Heart left ventricle (tissue), 16 donors: ENCODE measurements around the gene TRIML2. TPM values are rescaled to one million over a fixed set of nuclear protein-coding genes. Genes with fewer than 3 reads are reported as not detected.

Experiments
- ATAC-seq, 4 donors: fragments of 200-7000 bp; cut with Tn5 transposase; one replicate each; pipeline ENCODE4 v1.9.1; 2020 to 2022; ENCODE audit warnings: moderate library complexity in 4 of 4, mild to moderate bottlenecking in 3 of 4, moderate number of reproducible peaks in 1 of 4
- DNase-seq, 5 donors: peaks; one replicate each; pipeline ENCODE4 v3.0.0-alpha.2; 2020
- H3K27ac ChIP-seq, 12 donors: fragments of 200-600 bp; sonication (generic) in 4 of 12; one replicate each; pipeline versions ENCODE4 v1.5.0 to v1.8.0; 2016 to 2022; ENCODE audit warnings: mild to moderate bottlenecking in 2 of 12
- H3K27me3 ChIP-seq, 9 donors: fragments of 200-600 bp; sonication (generic) in 2 of 9; one replicate each; pipeline versions ENCODE4 v1.5.1 to v1.8.0; 2016 to 2022; ENCODE audit warnings: mild to moderate bottlenecking in 3 of 9
- H3K36me3 ChIP-seq, 9 donors: fragments of 200-600 bp; sonication (generic) in 2 of 9; one replicate each; pipeline versions ENCODE4 v1.5.0 to v1.8.0; 2018 to 2022; ENCODE audit warnings: mild to moderate bottlenecking in 2 of 9
- H3K4me1 ChIP-seq, 12 donors: fragments of 200-600 bp; sonication (generic) in 4 of 12; one replicate each; pipeline versions ENCODE4 v1.5.0 to v1.8.0; 2016 to 2022; ENCODE audit warnings: mild to moderate bottlenecking in 3 of 12
- H3K4me3 ChIP-seq, 12 donors: fragments of 200-600 bp; sonication (generic) in 4 of 12; one replicate each; pipeline versions ENCODE4 v1.5.0 to v1.8.0; 2017 to 2022; ENCODE audit warnings: mild to moderate bottlenecking in 9 of 12, moderate library complexity in 4 of 12
- H3K9me3 ChIP-seq, 12 donors: fragments of 200-600 bp; sonication (generic) in 4 of 12; one replicate each; pipeline versions ENCODE4 v1.5.0 to v1.8.0; 2016 to 2022; ENCODE audit warnings: mild to moderate bottlenecking in 1 of 12
- CTCF ChIP-seq, 12 donors: fragments of 200-600 bp; sonication (generic) in 4 of 12; IDR thresholded peaks; one replicate each; pipeline versions ENCODE4 v1.5.0 to v1.8.0; 2018 to 2022; ENCODE audit warnings: antibody characterized with exemption in 12 of 12, mild to moderate bottlenecking in 5 of 12
- POLR2A ChIP-seq, 2 donors: fragments of 450-650 bp; IDR thresholded peaks; one replicate each; pipeline ENCODE4 v1.6.1; 2017; ENCODE audit warnings: antibody characterized with exemption in 2 of 2, mild to moderate bottlenecking in 2 of 2, moderate library complexity in 2 of 2
- WGBS, 4 donors: extraction: QIAGEN DNeasy Blood & Tissue Kit in 2 of 4; methylation state at CpG; one replicate each; pipeline versions ENCODE4 v1.1.5 to v1.1.7; 2013 to 2018; 5-methylcytosine and 5-hydroxymethylcytosine counted together
- intact Hi-C, 10 donors: fragments of 100-400 bp; cut with DNase I; formaldehyde crosslinking; loops; one replicate each; pipeline versions ENCODE4 v1.11.1 to v1.14.2; 2022
- polyA plus RNA-seq, 2 donors: library from polyadenylated mRNA; stranded (reverse); fragments of 200-250 nt; gene quantifications; one replicate each; pipeline ENCODE4 v1.2.3, GENCODE V29; 2013
- total RNA-seq, 9 donors: library from RNA; depleted of rRNA in 2 of 9; stranded (reverse); fragments of >200 nt in 2 of 9; fragmentation: NEBNext Ultra II Directional in 3 of 9; extraction: Animal tissue kit (Norgen Biotek cat#: 25700) in 3 of 9; gene quantifications; one replicate each; pipeline versions ENCODE4 v1.1.0 to v1.2.4, GENCODE V29; 2016 to 2023
- donor health status: ischemic (EF 13 %, LVEDD 7.1; RV severe dilation, severe dysfunction).
- donor health status: healthy with polysubstance abuse.
- donor health status: DM: no; HTN: yes; CAD: no.
- donor health status: DM: no; HTN: no; CAD: no.
- donor health status: ischemic (EF 25% LVEDD 6.9; RV normal size, moderate dysfunction).
- donor health status: ischemic (EF 25% LVEDD 5.7; RV mildly dilated, moderate dysfunction).
- donor health status: healthy.
- donor health status: DM: yes; HTN: yes; CAD: no.
- donor health status: ischemic (EF 35%, LVEDD 5.7; RV mildly dilated, moderate dysfunction).
- donor health status: nonischemic (EF 11% LVEDD 7.7; RV severe dilation, severe dysfunction).
- donor health status: DM: yes; HTN: yes; CAD: no.
- donor health status: PGD.
- donor health status: ischemic (EF 29% LVEDD 5.4; RV normal size, mild dysfunction).
- donor health status: nonischemic (EF 23%, LVEDD 6.1; RV moderate dilation, normal function).

TRIML2 gene
- total and polyA plus RNA-seq, 11 donors, result not detected

GRCh38 chr4:188107931-188108843 lies 1.2 kb downstream of the TRIML2 start:
- 43 to 57% (median 48%) methylated on average over 10 of the region's 10 CpGs for WGBS, 4 donors
- Histone ChIP-seq H3K4me1 (no peaks in the 10 kb centered on the region), H3K27me3 (peaks cover 0 to 6% (median 0%) of the 10 kb centered on the region in 9 donors), H3K4me3 (no peak overlapping the region), H3K36me3 (no peaks in the 10 kb centered on the region), H3K27ac (no peak overlapping the region), H3K9me3 (peaks cover 0 to 16% (median 0%) of the 10 kb centered on the region in 12 donors)
- intact Hi-C loops, result no loop called here
- DNase-seq, result no peak
- TF ChIP-seq CTCF (IDR thresholded peaks at IDR 0.05) (no peak), POLR2A (IDR thresholded peaks at IDR 0.05) (no peak)
- no peak for ATAC-seq

GRCh38 chr4:188106454-188106853 lies 2.9 kb downstream of the TRIML2 start:
- 97 to 98% (median 97%) methylated on average over 30 to 40 of the region's 40 CpGs for WGBS, 4 donors
- Histone ChIP-seq H3K27me3 (peaks cover 0 to 6% (median 0%) of the 10 kb centered on the region in 9 donors), H3K9me3 (peaks cover 0 to 16% (median 0%) of the 10 kb centered on the region in 12 donors), H3K36me3 (no peaks in the 10 kb centered on the region), H3K27ac (no peak overlapping the region), H3K4me1 (no peaks in the 10 kb centered on the region), H3K4me3 (no peak overlapping the region)
- TF ChIP-seq POLR2A (IDR thresholded peaks at IDR 0.05), result no peak
- TF ChIP-seq CTCF (IDR thresholded peaks at IDR 0.05), result no peak
- intact Hi-C loops, result no loop called here
- ATAC-seq (no peak), DNase-seq (peak in 1 of 5 donors; percentile 64)

- H3K4me1 ChIP-seq, result no peaks in the 10 kb centered on the region
- H3K27ac ChIP-seq, result no peak overlapping the region
- ATAC-seq, result no peak
- H3K4me3 ChIP-seq, result no peak overlapping the region
- H3K9me3 ChIP-seq, result peaks cover 0 to 8% (median 0%) of the 10 kb centered on the region in 12 donors
- no peaks in the 10 kb centered on the region for H3K27me3 ChIP-seq
- WGBS, 4 donors, result 85 to 90% (median 88%) methylated on average over 3 of the region's 3 CpGs
- no peak for DNase-seq
- H3K36me3 ChIP-seq, result no peaks in the 10 kb centered on the region
- intact Hi-C loops, result no loop called here
- TF ChIP-seq POLR2A (IDR thresholded peaks at IDR 0.05) (no peak), CTCF (IDR thresholded peaks at IDR 0.05) (no peak)
Measured at GRCh38 chr4:188092824-188093223, 16.6 kb downstream of the TRIML2 start.

GRCh38 chr4:188086858-188087257 lies 22.5 kb downstream of the TRIML2 start:
- intact Hi-C loops, result no loop called here
- no peaks in the 10 kb centered on the region for H3K27me3 ChIP-seq

More at GRCh38 chr4:188086858-188087257, 22.5 kb downstream of the TRIML2 start:
- Histone ChIP-seq H3K27ac (no peak overlapping the region), H3K4me3 (no peak overlapping the region), H3K9me3 (peaks cover 0 to 8% (median 0%) of the 10 kb centered on the region in 12 donors), H3K4me1 (no peaks in the 10 kb centered on the region), H3K36me3 (no peaks in the 10 kb centered on the region)
- whole genome bisulfite sequencing, 4 donors, result 81 to 91% (median 89%) methylated on average over 6 of the region's 6 CpGs
- ATAC-seq (no peak), DNase-seq (no peak)
- TF ChIP-seq POLR2A (IDR thresholded peaks at IDR 0.05) (no peak), CTCF (IDR thresholded peaks at IDR 0.05) (no peak)
